Measurements from ENCODE around the gene TCF7.

Gene TCF7

DNA sequence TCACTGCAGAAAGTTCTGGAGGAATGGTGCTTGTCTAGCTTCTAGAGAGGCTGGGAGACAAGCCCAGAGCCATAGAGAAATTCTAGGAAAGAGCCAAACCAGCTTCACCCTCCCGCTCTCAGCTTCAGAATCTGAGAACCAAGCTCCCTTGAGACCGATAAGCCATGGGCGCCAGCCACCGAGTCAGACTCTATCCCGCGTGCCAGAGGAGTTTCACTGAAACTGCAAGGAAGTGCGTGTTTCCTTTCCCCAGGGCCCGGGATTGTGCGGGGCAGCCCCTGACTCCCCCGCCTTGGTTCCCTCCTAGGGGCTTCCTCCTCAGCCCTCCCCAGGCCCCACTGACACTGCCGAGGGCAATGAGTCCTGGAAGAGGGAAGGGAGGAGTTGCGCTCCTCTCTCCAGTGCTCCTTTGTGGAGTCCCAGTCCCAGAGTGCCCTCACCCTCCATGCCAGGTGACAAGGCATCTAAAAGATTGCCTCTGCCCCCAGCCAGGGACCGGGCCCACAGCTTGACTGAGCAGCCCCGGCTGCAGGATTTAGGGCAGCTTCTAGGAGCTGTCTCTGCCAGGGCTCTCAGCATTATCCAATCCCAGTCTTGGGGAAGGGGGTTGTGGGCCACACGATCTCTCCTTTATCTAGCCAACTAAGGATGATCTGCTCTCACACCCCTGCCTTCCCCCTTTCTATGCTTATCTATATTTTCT, 18.4 kb upstream of the TCF7 start:
- TF ChIP-seq, protein P1, sequence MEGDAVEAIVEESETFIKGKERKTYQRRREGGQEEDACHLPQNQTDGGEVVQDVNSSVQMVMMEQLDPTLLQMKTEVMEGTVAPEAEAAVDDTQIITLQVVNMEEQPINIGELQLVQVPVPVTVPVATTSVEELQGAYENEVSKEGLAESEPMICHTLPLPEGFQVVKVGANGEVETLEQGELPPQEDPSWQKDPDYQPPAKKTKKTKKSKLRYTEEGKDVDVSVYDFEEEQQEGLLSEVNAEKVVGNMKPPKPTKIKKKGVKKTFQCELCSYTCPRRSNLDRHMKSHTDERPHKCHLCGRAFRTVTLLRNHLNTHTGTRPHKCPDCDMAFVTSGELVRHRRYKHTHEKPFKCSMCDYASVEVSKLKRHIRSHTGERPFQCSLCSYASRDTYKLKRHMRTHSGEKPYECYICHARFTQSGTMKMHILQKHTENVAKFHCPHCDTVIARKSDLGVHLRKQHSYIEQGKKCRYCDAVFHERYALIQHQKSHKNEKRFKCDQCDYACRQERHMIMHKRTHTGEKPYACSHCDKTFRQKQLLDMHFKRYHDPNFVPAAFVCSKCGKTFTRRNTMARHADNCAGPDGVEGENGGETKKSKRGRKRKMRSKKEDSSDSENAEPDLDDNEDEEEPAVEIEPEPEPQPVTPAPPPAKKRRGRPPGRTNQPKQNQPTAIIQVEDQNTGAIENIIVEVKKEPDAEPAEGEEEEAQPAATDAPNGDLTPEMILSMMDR (IDR thresholded peaks at IDR 0.05; ENCODE audit: borderline replicate concordance, control extremely low read depth, extremely low read depth, insufficient read depth, missing control alignments) = no peak
- in situ Hi-C loops (cut with MboI; ENCODE audit: low sequenced_read_pairs, unreplicated experiment) = no loop called here
- no peak for DNase-seq (ENCODE audit: low spot score)

DNA sequence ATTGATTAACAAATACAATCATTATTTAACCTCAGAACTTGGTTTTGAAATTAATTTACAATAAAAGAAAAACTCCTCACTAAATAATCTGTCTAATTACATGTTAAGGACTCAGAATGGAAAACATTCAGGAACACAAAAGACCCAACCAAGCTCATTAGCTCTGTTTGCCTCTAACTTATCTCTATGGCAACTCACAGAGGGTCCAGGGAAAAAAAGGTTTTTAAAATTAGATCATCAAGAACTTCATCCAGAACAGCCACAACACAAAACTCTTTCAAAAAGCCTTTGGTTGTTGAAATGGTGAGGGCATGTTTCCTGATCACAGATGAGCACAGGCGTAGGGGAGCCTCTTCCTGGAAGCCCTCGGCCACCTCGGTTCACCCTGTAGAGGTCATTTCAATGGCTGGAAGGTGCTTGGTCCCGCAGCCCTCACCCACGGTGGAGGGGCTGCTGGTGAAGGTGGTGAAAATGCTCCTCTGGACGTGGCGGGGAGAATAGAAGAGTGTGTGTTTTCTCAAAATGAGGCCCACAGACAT, 17.2 kb upstream of the TCF7 start:
- in situ Hi-C loops (cut with MboI; ENCODE audit: low sequenced_read_pairs, unreplicated experiment) = no loop called here
- TF ChIP-seq, protein P1 (IDR thresholded peaks at IDR 0.05; ENCODE audit: borderline replicate concordance, control extremely low read depth, extremely low read depth, insufficient read depth, missing control alignments) = no peak
- no peak for DNase-seq (ENCODE audit: low spot score)

DNA sequence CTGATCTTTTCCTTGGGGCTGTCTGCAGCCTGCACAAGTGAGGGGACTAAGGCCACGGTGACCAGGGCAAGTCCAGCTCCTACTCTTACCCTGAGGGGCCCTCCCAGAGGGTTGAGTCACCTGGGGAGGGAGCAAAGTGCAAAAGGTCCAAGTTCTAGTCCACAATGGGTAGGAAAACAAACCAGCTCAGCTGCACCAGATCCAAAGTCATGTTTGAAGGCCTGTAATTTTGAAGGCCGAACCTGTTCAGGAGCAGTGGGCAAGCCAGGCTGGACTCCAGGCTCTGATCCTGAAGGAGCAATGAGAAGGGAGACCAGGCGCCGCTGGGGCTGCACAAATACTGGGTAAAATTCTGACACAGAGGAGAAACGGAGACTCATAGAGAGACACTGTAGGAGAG, 15.8 kb upstream of the TCF7 start:
- in situ Hi-C loops (cut with MboI; ENCODE audit: low sequenced_read_pairs, unreplicated experiment) = no loop called here
- TF ChIP-seq, protein P1 (IDR thresholded peaks at IDR 0.05; ENCODE audit: borderline replicate concordance, control extremely low read depth, extremely low read depth, insufficient read depth, missing control alignments) = no peak
- DNase-seq (ENCODE audit: low spot score) = no peak

DNA sequence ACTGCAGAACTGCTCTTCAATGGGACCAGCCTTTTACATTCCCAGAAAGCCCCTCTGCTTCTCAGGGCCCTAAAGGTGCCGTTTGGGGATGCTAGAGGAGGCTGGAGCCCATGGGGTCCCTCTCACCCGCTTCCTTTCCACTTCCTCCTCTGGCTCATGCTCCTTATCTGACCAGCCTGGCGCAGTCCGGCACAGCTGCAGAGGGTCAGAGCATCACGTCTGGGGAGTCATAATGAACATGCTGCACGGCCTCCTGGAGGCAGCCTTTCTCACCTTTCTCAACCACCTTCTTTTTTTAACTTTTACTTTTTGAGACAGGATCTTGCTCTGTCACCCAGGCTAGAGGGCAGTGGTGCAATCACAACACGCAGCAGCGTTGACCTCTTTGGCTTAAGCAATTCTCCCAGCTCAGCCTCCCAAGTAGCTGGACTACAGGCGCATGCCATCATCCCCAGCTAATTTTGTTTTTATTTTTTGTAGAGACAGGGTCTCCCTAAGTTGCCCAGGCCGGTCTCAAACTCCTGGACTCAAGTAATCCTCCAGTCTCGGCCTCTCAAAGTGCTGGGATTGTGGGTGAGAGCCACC, 15.1 kb upstream of the TCF7 start:
- in situ Hi-C loops (cut with MboI; ENCODE audit: low sequenced_read_pairs, unreplicated experiment) = no loop called here
- DNase-seq (ENCODE audit: low spot score) = peak; percentile 52
- TF ChIP-seq, protein P1 (IDR thresholded peaks at IDR 0.05; ENCODE audit: borderline replicate concordance, control extremely low read depth, extremely low read depth, insufficient read depth, missing control alignments) = peak; percentile 15

DNA sequence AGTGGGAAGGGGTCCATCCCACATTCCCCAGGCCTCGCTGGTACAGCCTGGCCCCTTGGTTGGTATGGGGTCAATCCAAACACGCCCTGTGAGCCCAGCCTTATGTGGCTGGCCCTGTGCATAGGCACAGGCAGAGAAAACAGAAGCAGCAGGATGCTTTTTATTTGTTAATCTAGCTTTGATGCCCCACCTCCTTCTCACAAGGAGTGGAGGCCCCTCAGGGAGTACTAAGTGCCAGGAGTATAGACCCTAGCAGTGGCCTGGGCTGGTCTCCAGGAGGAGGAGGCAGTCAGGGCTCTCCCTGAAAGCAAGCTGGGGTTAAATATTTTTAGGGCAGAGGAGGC, 14.6 kb upstream of the TCF7 start:
- in situ Hi-C loops (cut with MboI; ENCODE audit: low sequenced_read_pairs, unreplicated experiment) = no loop called here
- TF ChIP-seq, protein P1 (IDR thresholded peaks at IDR 0.05; ENCODE audit: borderline replicate concordance, control extremely low read depth, extremely low read depth, insufficient read depth, missing control alignments) = no peak
- DNase-seq (ENCODE audit: low spot score) = no peak

DNA sequence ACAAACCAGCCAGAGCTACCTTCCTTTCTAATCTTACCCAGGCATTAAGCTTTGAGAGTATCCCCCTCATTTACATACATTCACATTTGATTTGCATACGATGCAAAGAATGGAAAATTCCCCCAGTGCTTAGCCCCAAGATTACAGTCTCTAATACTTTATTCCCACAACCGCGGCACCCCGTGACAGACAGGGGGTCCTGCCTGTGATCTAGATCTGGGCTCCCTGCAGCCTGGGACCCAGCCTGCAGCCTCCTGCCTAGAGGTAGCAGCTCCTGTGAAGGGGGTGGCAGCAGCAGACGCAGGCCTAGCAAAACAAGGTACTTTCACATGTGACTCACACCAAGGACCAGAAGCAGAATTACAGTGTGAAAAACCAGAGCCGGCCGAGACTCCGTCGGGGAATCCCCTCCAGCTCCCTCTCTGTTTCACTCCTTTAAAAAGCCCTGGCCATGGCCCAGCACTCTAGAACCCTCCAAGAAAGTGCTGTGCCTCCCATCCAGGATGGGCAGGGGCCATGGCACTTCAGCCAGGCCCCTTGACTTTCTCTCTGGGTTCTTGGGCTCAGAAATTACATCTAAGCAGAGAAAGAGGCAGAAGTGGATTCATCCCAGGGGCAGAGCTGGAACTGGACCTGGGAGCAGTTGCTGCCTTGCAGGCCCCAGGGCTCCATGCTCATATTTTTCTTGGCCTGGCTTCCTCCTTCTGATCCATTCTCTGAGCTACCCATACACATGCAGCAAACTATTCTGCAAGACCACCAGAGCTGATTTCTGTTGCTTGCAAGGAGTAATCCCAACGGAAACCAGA, 14.0 kb upstream of the TCF7 start:
- in situ Hi-C loops (cut with MboI; ENCODE audit: low sequenced_read_pairs, unreplicated experiment) = no loop called here
- TF ChIP-seq, protein P1 (IDR thresholded peaks at IDR 0.05; ENCODE audit: borderline replicate concordance, control extremely low read depth, extremely low read depth, insufficient read depth, missing control alignments) = no peak
- DNase-seq (ENCODE audit: low spot score) = peak; percentile 89

Measured in GM13976 (cell line).